Body of pancreas (tissue), 4 donors: ENCODE results near the gene CTRL. TPM values are rescaled to one million over a fixed set of nuclear protein-coding genes. Genes with fewer than 3 reads are reported as not detected.

Source experiments
- ATAC-seq: fragments of 150-250 bp; one replicate; pipeline ENCODE4 v1.9.1; 2016
- DNase-seq, 4 donors: peaks; one replicate each; pipeline ENCODE4 v3.0.0-alpha.2; 2019
- H3K27ac ChIP-seq, 4 donors: fragments of 200-600 bp; sonication (generic); 1 replicate in 3 of 4; 2 replicates in 1 of 4; pipeline versions ENCODE4 v1.5.1 to v1.6.1; 2016 to 2019; ENCODE audit warnings: mild to moderate bottlenecking in 1 of 4, mixed read lengths in 1 of 4, moderate library complexity in 1 of 4
- H3K27me3 ChIP-seq, 2 donors: fragments of 200-600 bp; sonication (generic); one replicate each; pipeline ENCODE4 v1.6.0; 2016; ENCODE audit warnings: mild to moderate bottlenecking in 1 of 2
- H3K36me3 ChIP-seq, 2 donors: fragments of 200-600 bp; sonication (generic); replicated peaks in 1 of 2; 2 replicates each; pipeline ENCODE4 v1.5.1; 2016; ENCODE audit warnings: low read depth in 2 of 2; ENCODE audit not compliant: insufficient read depth in 1 of 2
- H3K4me1 ChIP-seq: fragments of 200-600 bp; sonication (generic); one replicate; pipeline ENCODE4 v1.6.0; 2016
- H3K4me3 ChIP-seq, 2 donors: fragments of 200-600 bp; sonication (generic); 1 replicate in 1 of 2; 2 replicates in 1 of 2; pipeline ENCODE4 v1.5.1; 2016 to 2019
- H3K9me3 ChIP-seq, 3 donors: fragments of 200-600 bp; sonication (generic); 1 replicate in 2 of 3; 2 replicates in 1 of 3; pipeline ENCODE4 v1.5.1; 2016
- CTCF ChIP-seq, 7 experiments: fragments of 450-650 bp in 4 of 7; fragments of 200-600 bp in 3 of 7; sonication (generic) in 3 of 7; IDR thresholded peaks; one replicate each; pipeline ENCODE4 v1.5.1; 2016 to 2019; ENCODE audit warnings: antibody characterized with exemption in 7 of 7
- POLR2A ChIP-seq, 3 donors: fragments of 450-650 bp; IDR thresholded peaks; one replicate each; pipeline ENCODE4 v1.6.1; 2016; ENCODE audit warnings: antibody characterized with exemption in 3 of 3, mild to moderate bottlenecking in 2 of 3
- WGBS, 2 donors: methylation state at CpG; one replicate each; pipeline ENCODE4 v1.1.5; 2017; 5-methylcytosine and 5-hydroxymethylcytosine counted together
- intact Hi-C: fragments of 100-400 bp; cut with DNase I; formaldehyde crosslinking; loops from one replicate; pipeline ENCODE4 v1.15.1; 2023
- total RNA-seq, 2 donors: library from RNA; depleted of rRNA; stranded (reverse); fragments of >200 nt; gene quantifications; one replicate each; pipeline ENCODE4 v1.1.0, GENCODE V29; 2016

Gene CTRL
- total RNA-seq, 2 donors from 2014 or later, result 286 to 1,726 TPM

GRCh38 chr16:67965668-67966548, 34.2 kb upstream of the CTRL start:
- intact Hi-C loops, result no loop called here
- Histone ChIP-seq H3K27ac (peak overlapping the region in 2 of 4 donors; percentile 1 to 89), H3K27me3 (no peaks in the 10 kb centered on the region), H3K4me3 (no peak overlapping the region), H3K4me1 (peaks cover 55% of the 10 kb centered on the region), H3K36me3 (no peaks in the 10 kb centered on the region), H3K9me3 (no peaks in the 10 kb centered on the region)
- ATAC-seq (no peak), DNase-seq (no peak)
- TF ChIP-seq CTCF (IDR thresholded peaks at IDR 0.05), result no peak
- no peak for TF ChIP-seq POLR2A (IDR thresholded peaks at IDR 0.05)
- 83 to 87% methylated on average over 7 to 11 of the region's 11 CpGs for WGBS, 2 donors

GRCh38 chr16:67964477-67965131, 32.9 kb upstream of the CTRL start:
- H3K36me3 ChIP-seq, result no peaks in the 10 kb centered on the region
- peaks cover 55% of the 10 kb centered on the region for H3K4me1 ChIP-seq
- ATAC-seq (no peak), DNase-seq (no peak)
- intact Hi-C loops, result no loop called here
- TF ChIP-seq POLR2A (IDR thresholded peaks at IDR 0.05) (no peak), CTCF (IDR thresholded peaks at IDR 0.05) (no peak)
- H3K27ac ChIP-seq, result no peak overlapping the region
- H3K27me3 ChIP-seq, result no peaks in the 10 kb centered on the region
- H3K4me3 ChIP-seq, result no peak overlapping the region
- no peaks in the 10 kb centered on the region for H3K9me3 ChIP-seq
- 75 to 78% methylated on average over 6 of the region's 6 CpGs for WGBS, 2 donors

GRCh38 chr16:67963662-67964321, 32.1 kb upstream of the CTRL start:
- intact Hi-C loops, result no loop called here
- H3K4me1 ChIP-seq, result peaks cover 55% of the 10 kb centered on the region
- H3K9me3 ChIP-seq, result no peaks in the 10 kb centered on the region
- no peaks in the 10 kb centered on the region for H3K27me3 ChIP-seq
- no peak overlapping the region for H3K4me3 ChIP-seq
- 78 to 87% methylated on average over 14 to 32 of the region's 32 CpGs for WGBS, 2 donors
- no peak for ATAC-seq
- no peak for TF ChIP-seq CTCF (IDR thresholded peaks at IDR 0.05)
- no peak for TF ChIP-seq POLR2A (IDR thresholded peaks at IDR 0.05)
- no peaks in the 10 kb centered on the region for H3K36me3 ChIP-seq
- peak overlapping the region in 1 of 4 donors; percentile 37 for H3K27ac ChIP-seq
- peak in 3 of 4 donors; percentile 40 to 53 (median 52) for DNase-seq

GRCh38 chr16:67963292-67963661, 31.6 kb upstream of the CTRL start:
- 67 to 100% methylated on average over 1 to 2 of the region's 2 CpGs for WGBS, 2 donors
- DNase-seq (no peak), ATAC-seq (no peak)
- H3K27me3 ChIP-seq, result no peaks in the 10 kb centered on the region
- TF ChIP-seq CTCF (IDR thresholded peaks at IDR 0.05) (no peak), POLR2A (IDR thresholded peaks at IDR 0.05) (no peak)
- H3K4me1 ChIP-seq, result peaks cover 55% of the 10 kb centered on the region
- peaks cover 0 to 2% of the 10 kb centered on the region in 2 donors for H3K36me3 ChIP-seq
- H3K27ac ChIP-seq, result peak overlapping the region in 1 of 4 donors; percentile 37
- no peak overlapping the region for H3K4me3 ChIP-seq
- intact Hi-C loops, result no loop called here
- H3K9me3 ChIP-seq, result no peaks in the 10 kb centered on the region
